HG03457 (cell line): ENCODE results near the gene OIT3.

Experiments used
- ATAC-seq: cut with Tn5 transposase; IDR thresholded peaks from one replicate; pipeline ENCODE4 v1.9.1; 2021; ENCODE audit warnings: moderate number of reproducible peaks; ENCODE audit not compliant: unreplicated experiment

The OIT3 gene

GRCh38 chr10:72893136-72893798, at the start of gene OIT3:
TSS of gene OIT3 (plus strand) at chr10:72893739. CDS start at chr10:72893799, 60 bp downstream.
- no peak for ATAC-seq

GRCh38 chr10:72846238-72846637, 47.3 kb upstream of the OIT3 start:
- ATAC-seq: no peak

GRCh38 chr10:72847681-72848080, 45.9 kb upstream of the OIT3 start:
- ATAC-seq: no peak

GRCh38 chr10:72850861-72851260, 42.7 kb upstream of the OIT3 start:
- ATAC-seq: no peak

GRCh38 chr10:72851509-72851908, 42.0 kb upstream of the OIT3 start:
- no peak for ATAC-seq

GRCh38 chr10:72852508-72852907, 41.0 kb upstream of the OIT3 start:
- ATAC-seq: no peak

- no peak for ATAC-seq
Measured at GRCh38 chr10:72855129-72855528, 38.4 kb upstream of the OIT3 start.

GRCh38 chr10:72855790-72856189, 37.7 kb upstream of the OIT3 start:
- ATAC-seq: no peak

- ATAC-seq: no peak
Measured at GRCh38 chr10:72858067-72858466, 35.5 kb upstream of the OIT3 start.

GRCh38 chr10:72862957-72863356, 30.6 kb upstream of the OIT3 start:
- no peak for ATAC-seq

- ATAC-seq: no peak
Measured at GRCh38 chr10:72875250-72876055, 18.1 kb upstream of the OIT3 start.

- no peak for ATAC-seq
Measured at GRCh38 chr10:72879245-72879644, 14.3 kb upstream of the OIT3 start.

GRCh38 chr10:72881291-72881690, 12.2 kb upstream of the OIT3 start:
- ATAC-seq: no peak

- ATAC-seq: no peak
Measured at GRCh38 chr10:72883861-72884260, 9.7 kb upstream of the OIT3 start.

GRCh38 chr10:72885953-72886352, 7.6 kb upstream of the OIT3 start:
- no peak for ATAC-seq

- no peak for ATAC-seq
Measured at GRCh38 chr10:72886621-72887020, 6.9 kb upstream of the OIT3 start.

- no peak for ATAC-seq
Measured at GRCh38 chr10:72887043-72887442, 6.5 kb upstream of the OIT3 start.

- ATAC-seq: no peak
Measured at GRCh38 chr10:72888151-72888638, 5.3 kb upstream of the OIT3 start.

- no peak for ATAC-seq
Measured at GRCh38 chr10:72889391-72889831, 4.1 kb upstream of the OIT3 start.

- ATAC-seq: no peak
Measured at GRCh38 chr10:72890086-72890485, 3.5 kb upstream of the OIT3 start.

- ATAC-seq: no peak
Measured at GRCh38 chr10:72895236-72895850, 1.8 kb downstream of the OIT3 start.

GRCh38 chr10:72898616-72899015, 5.1 kb downstream of the OIT3 start:
- ATAC-seq: no peak
